Endodermal cell (in vitro differentiated cells): ENCODE data around the gene AKT3. TPM values are rescaled to one million over a fixed set of nuclear protein-coding genes. Genes with fewer than 3 reads are reported as not detected.

ENCODE experiments used
- DNase-seq: peaks from one replicate; pipeline ENCODE4 v3.0.0-alpha.2; 2017
- H3K27ac ChIP-seq: 2 replicates; pipeline ENCODE4 v1.5.1; 2013; ENCODE audit warnings: mild to moderate bottlenecking, low read depth, low read length, moderate library complexity
- H3K27me3 ChIP-seq: 2 replicates; pipeline ENCODE4 v1.6.1; 2013; ENCODE audit warnings: mild to moderate bottlenecking, low read length, moderate library complexity; ENCODE audit not compliant: insufficient read depth, control insufficient read depth, poor library complexity, severe bottlenecking
- H3K36me3 ChIP-seq: 2 replicates; pipeline ENCODE4 v1.7.0; 2013; ENCODE audit warnings: mild to moderate bottlenecking, low read length, moderate library complexity; ENCODE audit not compliant: control insufficient read depth, insufficient read depth
- H3K4me1 ChIP-seq: one replicate; pipeline ENCODE4 v1.7.0; 2013; ENCODE audit warnings: low read length; ENCODE audit not compliant: control insufficient read depth, insufficient read depth
- H3K4me3 ChIP-seq: 2 replicates; pipeline ENCODE4 v1.5.1; 2013; ENCODE audit warnings: mild to moderate bottlenecking, low read length, moderate library complexity
- H3K9ac ChIP-seq: 2 replicates; pipeline ENCODE4 v1.6.1; 2013; ENCODE audit warnings: mild to moderate bottlenecking, low read length, moderate library complexity; ENCODE audit not compliant: poor library complexity, severe bottlenecking; ENCODE audit errors: extremely low read depth
- H3K9me3 ChIP-seq: 2 replicates; pipeline ENCODE4 v1.6.1; 2013; ENCODE audit warnings: mild to moderate bottlenecking, low read length, moderate library complexity; ENCODE audit not compliant: control insufficient read depth
- H3K27ac Mint-ChIP-seq: 2 replicates; pipeline ENCODE4 v1.8.0; 2020; ENCODE audit warnings: mixed read lengths
- H3K27me3 Mint-ChIP-seq: 2 replicates; pipeline ENCODE4 v1.8.0; 2021; ENCODE audit warnings: mild to moderate bottlenecking, mixed read lengths; ENCODE audit not compliant: insufficient read depth
- H3K36me3 Mint-ChIP-seq: 2 replicates; pipeline ENCODE4 v1.8.0; 2020; ENCODE audit warnings: low read depth, mixed read lengths
- H3K4me1 Mint-ChIP-seq: 2 replicates; pipeline ENCODE4 v1.8.0; 2020; ENCODE audit warnings: mixed read lengths
- H3K4me3 Mint-ChIP-seq: 2 replicates; pipeline ENCODE4 v1.8.0; 2020; ENCODE audit warnings: mild to moderate bottlenecking, moderate library complexity, mixed read lengths
- H3K9me3 Mint-ChIP-seq: 2 replicates; pipeline ENCODE4 v1.8.0; 2020; ENCODE audit warnings: mild to moderate bottlenecking, mixed read lengths
- CTCF ChIP-seq: fragments of 200-600 bp; sonication (generic); conservative IDR thresholded peaks from 2 replicates; pipeline ENCODE4 v1.5.0; 2021; ENCODE audit warnings: antibody characterized with exemption, mild to moderate bottlenecking
- whole genome bisulfite sequencing, 2 experiments: methylation state at CpG; one replicate each; pipeline versions ENCODE4 v1.1.5 to v1.1.7; 2013; ENCODE audit warnings: missing lambda C conversion rate in 2 of 2, mixed read lengths in 1 of 2; ENCODE audit not compliant: insufficient coverage in 1 of 2, insufficient read length in 1 of 2; 5-methylcytosine and 5-hydroxymethylcytosine counted together
- total RNA-seq, 2 donors: library from RNA; stranded (reverse); fragmentation: NEBNext Ultra II Directional in 1 of 2; extraction: Animal tissue kit (Norgen Biotek cat#: 25700) in 1 of 2; gene quantifications; 2 replicates in 1 of 2; 3 replicates in 1 of 2; pipeline ENCODE4 v1.2.1, GENCODE V29; 2021

AKT3 gene
- total RNA-seq, 2 donors from 2014 or later = 38.2 to 49.1 TPM

- H3K27ac Mint-ChIP-seq = no peak overlapping the region
- no peak for DNase-seq
- no peak overlapping the region for H3K4me3 ChIP-seq
These were observed 101.2 kb downstream of the AKT3 start for GRCh38 chr1:243748706-243749283.

GRCh38 chr1:243748227-243748626, 101.8 kb downstream of the AKT3 start:
- Histone ChIP-seq H3K27ac (no peak overlapping the region), H3K9me3 (no peaks in the 10 kb centered on the region), H3K4me1 (no peaks in the 10 kb centered on the region), H3K9ac (no peak overlapping the region), H3K27me3 (no peaks in the 10 kb centered on the region), H3K4me3 (no peak overlapping the region), H3K36me3 (no peaks in the 10 kb centered on the region)
- Mint-ChIP-seq H3K27me3 (no peaks in the 10 kb centered on the region), H3K4me1 (peaks cover 6% of the 10 kb centered on the region), H3K9me3 (no peaks in the 10 kb centered on the region), H3K27ac (no peak overlapping the region), H3K36me3 (peaks cover 5% of the 10 kb centered on the region), H3K4me3 (no peak overlapping the region)
- TF ChIP-seq CTCF = no peak
- no peak for DNase-seq

More at GRCh38 chr1:243748706-243749283, 101.2 kb downstream of the AKT3 start:
- Mint-ChIP-seq H3K4me3 (no peak overlapping the region), H3K36me3 (peaks cover 4% of the 10 kb centered on the region), H3K4me1 (peaks cover 6% of the 10 kb centered on the region), H3K9me3 (no peaks in the 10 kb centered on the region), H3K27me3 (no peaks in the 10 kb centered on the region)
- peak; percentile 84 for TF ChIP-seq CTCF
- Histone ChIP-seq H3K4me1 (no peaks in the 10 kb centered on the region), H3K9me3 (no peaks in the 10 kb centered on the region), H3K36me3 (no peaks in the 10 kb centered on the region), H3K27ac (no peak overlapping the region), H3K27me3 (no peaks in the 10 kb centered on the region), H3K9ac (no peak overlapping the region)
- WGBS, 2 experiments = 26 to 33% methylated on average over 3 of the region's 3 CpGs

GRCh38 chr1:243746751-243747150, 103.3 kb downstream of the AKT3 start:
- Histone ChIP-seq H3K4me3 (no peak overlapping the region), H3K4me1 (no peaks in the 10 kb centered on the region), H3K9me3 (peaks cover 4% of the 10 kb centered on the region), H3K27me3 (no peaks in the 10 kb centered on the region), H3K36me3 (no peaks in the 10 kb centered on the region), H3K27ac (peak overlapping the region; percentile 78), H3K9ac (no peak overlapping the region)
- H3K9me3 Mint-ChIP-seq = peaks cover 7% of the 10 kb centered on the region
- H3K36me3 Mint-ChIP-seq = peaks cover 12% of the 10 kb centered on the region
- H3K4me3 Mint-ChIP-seq = no peak overlapping the region
- DNase-seq = no peak
- H3K4me1 Mint-ChIP-seq = peaks cover 6% of the 10 kb centered on the region
- no peak overlapping the region for H3K27ac Mint-ChIP-seq
- no peak for TF ChIP-seq CTCF
- no peaks in the 10 kb centered on the region for H3K27me3 Mint-ChIP-seq
